Sigmoid colon (tissue), 4 donors: ENCODE measurements around the gene TP73.

Experiments used
- CTCF ChIP-seq, 4 experiments: fragments of 450-650 bp in 3 of 4; fragments of 200-600 bp in 1 of 4; IDR thresholded peaks; one replicate each; pipeline ENCODE4 v1.5.1; 2016 to 2019; ENCODE audit warnings: antibody characterized with exemption in 4 of 4, mild to moderate bottlenecking in 3 of 4, moderate library complexity in 2 of 4
- EP300 ChIP-seq, 4 donors: sonication (generic); formaldehyde crosslinking; IDR thresholded peaks; one replicate each; pipeline ENCODE4 v1.6.1; 2017; ENCODE audit warnings: antibody characterized with exemption in 4 of 4

GRCh38 chr1:3774946-3775489 is 122.7 kb downstream of the TP73 start:
- TF ChIP-seq CTCF (IDR thresholded peaks at IDR 0.05), result no peak
- no peak for TF ChIP-seq EP300 (IDR thresholded peaks at IDR 0.05)
